Esophagus muscularis mucosa (tissue), 4 donors: ENCODE results near the gene FGF12. TPM values are rescaled to one million over a fixed set of nuclear protein-coding genes. Genes with fewer than 3 reads are reported as not detected.
A peak's percentile ranks its signal among the peaks of the same experiment; 100 is the strongest.

ENCODE experiments used
- DNase-seq: peaks from one replicate; pipeline ENCODE4 v3.0.0-alpha.2; 2017; ENCODE audit errors: extremely low spot score
- H3K27ac ChIP-seq, 4 donors: fragments of 200-600 bp; sonication (generic); replicated peaks in 1 of 4; 1 replicate in 3 of 4; 2 replicates in 1 of 4; pipeline ENCODE4 v1.5.1; 2016 to 2019; ENCODE audit warnings: mild to moderate bottlenecking in 1 of 4
- H3K27me3 ChIP-seq, 4 donors: fragments of 200-600 bp; sonication (generic); one replicate each; pipeline versions ENCODE4 v1.5.1 to v1.6.0; 2016 to 2019
- H3K36me3 ChIP-seq, 4 donors: fragments of 200-600 bp; sonication (generic); one replicate each; pipeline ENCODE4 v1.5.1; 2016 to 2019
- H3K4me1 ChIP-seq, 4 donors: fragments of 200-600 bp; sonication (generic); one replicate each; pipeline ENCODE4 v1.5.1; 2016 to 2019
- H3K4me3 ChIP-seq, 4 donors: fragments of 200-600 bp; sonication (generic); 1 replicate in 2 of 4; 2 replicates in 2 of 4; pipeline ENCODE4 v1.5.1; 2016 to 2019; ENCODE audit warnings: mild to moderate bottlenecking in 4 of 4, moderate library complexity in 1 of 4
- H3K9me3 ChIP-seq, 4 donors: fragments of 200-600 bp; sonication (generic); 1 replicate in 3 of 4; 2 replicates in 1 of 4; pipeline ENCODE4 v1.5.1; 2016 to 2019
- CTCF ChIP-seq, 3 experiments: fragments of 200-600 bp in 2 of 3; fragments of 450-650 bp in 1 of 3; sonication (generic) in 2 of 3; IDR thresholded peaks; one replicate each; pipeline ENCODE4 v1.5.1; 2017 to 2019; ENCODE audit warnings: antibody characterized with exemption in 3 of 3, mild to moderate bottlenecking in 2 of 3, moderate library complexity in 1 of 3
- EP300 ChIP-seq: sonication (generic); formaldehyde crosslinking; IDR thresholded peaks from one replicate; pipeline ENCODE4 v1.6.1; 2017; ENCODE audit warnings: antibody characterized with exemption
- POLR2A ChIP-seq: fragments of 450-650 bp; IDR thresholded peaks from one replicate; pipeline ENCODE4 v1.6.1; 2017; ENCODE audit warnings: antibody characterized with exemption, moderate library complexity, mild to moderate bottlenecking, low read depth
- POLR2AphosphoS5 ChIP-seq, 2 donors: sonication (generic); formaldehyde crosslinking; IDR thresholded peaks; one replicate each; pipeline ENCODE4 v1.6.1; 2017; ENCODE audit warnings: antibody characterized with exemption in 2 of 2
- WGBS: methylation state at CpG from one replicate; pipeline ENCODE4 v1.1.5; 2018; 5-methylcytosine and 5-hydroxymethylcytosine counted together
- intact Hi-C: fragments of 100-400 bp; cut with DNase I; formaldehyde crosslinking; loops from one replicate; pipeline ENCODE4 v1.15.1; 2023
- total RNA-seq, 4 donors: library from RNA; depleted of rRNA; stranded (reverse); fragments of >200 nt; gene quantifications; one replicate each; pipeline versions ENCODE4 v1.1.0 to v1.2.1, GENCODE V29; 2016

FGF12 gene
- total RNA-seq, 4 donors from 2014 or later: 4.6 to 19.5 (median 10.2) TPM

- H3K4me3 ChIP-seq: no peak overlapping the region
- intact Hi-C loops: no loop called here
- no peaks in the 10 kb centered on the region for H3K27me3 ChIP-seq
- 44% methylated on average over 2 of the region's 2 CpGs for WGBS
- peaks cover 4 to 14% (median 7%) of the 10 kb centered on the region in 4 donors for H3K4me1 ChIP-seq
- H3K9me3 ChIP-seq: no peaks in the 10 kb centered on the region
- no peak overlapping the region for H3K27ac ChIP-seq
- TF ChIP-seq CTCF (IDR thresholded peaks at IDR 0.05) (no peak), POLR2A (no peak), POLR2AphosphoS5 (IDR thresholded peaks at IDR 0.05) (no peak), EP300 (no peak)
- no peak for DNase-seq
- H3K36me3 ChIP-seq: no peaks in the 10 kb centered on the region
These were observed 310.3 kb downstream of the FGF12 start for GRCh38 chr3:192417017-192417416.

GRCh38 chr3:192413461-192413860 lies 313.9 kb downstream of the FGF12 start:
- WGBS: 76% methylated on average over 2 of the region's 2 CpGs
- H3K36me3 ChIP-seq: no peaks in the 10 kb centered on the region
- no peak overlapping the region for H3K4me3 ChIP-seq
- intact Hi-C loops: no loop called here
- no peak for DNase-seq
- H3K4me1 ChIP-seq: peaks cover 13 to 28% (median 17%) of the 10 kb centered on the region in 4 donors
- H3K27ac ChIP-seq: no peak overlapping the region
- peaks cover 0 to 12% (median 0%) of the 10 kb centered on the region in 4 donors for H3K27me3 ChIP-seq
- no peak for TF ChIP-seq POLR2A
- TF ChIP-seq POLR2AphosphoS5 (IDR thresholded peaks at IDR 0.05): no peak
- no peaks in the 10 kb centered on the region for H3K9me3 ChIP-seq

- Histone ChIP-seq H3K4me3 (peak overlapping the region; percentile 84 to 88 (median 85)), H3K36me3 (no peaks in the 10 kb centered on the region), H3K9me3 (no peaks in the 10 kb centered on the region), H3K27me3 (peaks cover 0 to 16% (median 0%) of the 10 kb centered on the region in 4 donors), H3K27ac (peak overlapping the region; percentile 87 to 91 (median 89)), H3K4me1 (peaks cover 15 to 48% (median 27%) of the 10 kb centered on the region in 4 donors)
- no peak for DNase-seq
- WGBS: 87% methylated on average over 5 of the region's 5 CpGs
- TF ChIP-seq EP300 (no peak), POLR2AphosphoS5 (IDR thresholded peaks at IDR 0.05) (no peak), POLR2A (no peak), CTCF (IDR thresholded peaks at IDR 0.05) (no peak)
- intact Hi-C loops: no loop called here
These were observed 316.7 kb downstream of the FGF12 start for GRCh38 chr3:192410684-192410960.

- no peaks in the 10 kb centered on the region for H3K9me3 ChIP-seq
- 4% methylated on average over 10 of the region's 53 CpGs for WGBS
- peaks cover 15 to 50% (median 28%) of the 10 kb centered on the region in 4 donors for H3K4me1 ChIP-seq
- peak overlapping the region; percentile 87 to 91 (median 89) for H3K27ac ChIP-seq
- DNase-seq: no peak
- intact Hi-C loops: no loop called here
- peak overlapping the region; percentile 84 to 88 (median 85) for H3K4me3 ChIP-seq
- peaks cover 0 to 16% (median 0%) of the 10 kb centered on the region in 4 donors for H3K27me3 ChIP-seq
- no peaks in the 10 kb centered on the region for H3K36me3 ChIP-seq
- TF ChIP-seq CTCF (IDR thresholded peaks at IDR 0.05) (peak in 1 of 3 experiments; percentile 46), POLR2A (no peak), EP300 (no peak), POLR2AphosphoS5 (IDR thresholded peaks at IDR 0.05) (peak in 1 of 2 donors; percentile 52)
These were observed 317.3 kb downstream of the FGF12 start for GRCh38 chr3:192409838-192410683.

GRCh38 chr3:192409201-192409837 lies 318.0 kb downstream of the FGF12 start:
- TF ChIP-seq POLR2A (no peak), POLR2AphosphoS5 (IDR thresholded peaks at IDR 0.05) (peak; percentile 20 to 40), EP300 (no peak), CTCF (IDR thresholded peaks at IDR 0.05) (no peak)
- no peaks in the 10 kb centered on the region for H3K36me3 ChIP-seq
- peak overlapping the region; percentile 87 to 91 (median 89) for H3K27ac ChIP-seq
- no peaks in the 10 kb centered on the region for H3K9me3 ChIP-seq
- WGBS: 0% methylated on average over 13 of the region's 61 CpGs
- H3K27me3 ChIP-seq: peaks cover 0 to 16% (median 0%) of the 10 kb centered on the region in 4 donors
- peak overlapping the region; percentile 84 to 88 (median 85) for H3K4me3 ChIP-seq
- DNase-seq: no peak
- intact Hi-C loops: no loop called here
- peaks cover 15 to 50% (median 34%) of the 10 kb centered on the region in 4 donors for H3K4me1 ChIP-seq
